GM23338 (cell line): ENCODE measurements around the gene PEDS1. TPM values are rescaled to one million over a fixed set of nuclear protein-coding genes. Genes with fewer than 3 reads are reported as not detected.
"Not testable (repeated sequence)": the region's sequence is repeated elsewhere in the genome, so short reads cannot be mapped to it uniquely, and the experiment has no call there.

Source experiments
- ATAC-seq: fragments of 200-7000 bp; cut with Tn5 transposase; 3 replicates; pipeline ENCODE4 v1.9.1; 2020
- DNase-seq: peaks from one replicate; pipeline ENCODE4 v3.0.0-alpha.2; 2015; ENCODE audit warnings: low spot score
- H2AFZ ChIP-seq: fragments of 200-600 bp; sonication (generic); 2 replicates; pipeline ENCODE4 v1.8.0; 2016; ENCODE audit warnings: antibody characterized with exemption, mild to moderate bottlenecking, moderate library complexity
- H3F3A ChIP-seq: fragments of 200-600 bp; sonication (generic); replicated peaks from 2 replicates; pipeline ENCODE4 v1.8.0; 2017; ENCODE audit warnings: antibody characterized with exemption, mixed run types, low read depth
- H3K27ac ChIP-seq: fragments of 200-600 bp; sonication (generic); 2 replicates; pipeline ENCODE4 v1.6.1; 2016; ENCODE audit warnings: low read depth
- H3K27me3 ChIP-seq: fragments of 200-600 bp; sonication (generic); 2 replicates; pipeline ENCODE4 v1.8.0; 2016; ENCODE audit warnings: mild to moderate bottlenecking, mixed run types, moderate library complexity; ENCODE audit not compliant: insufficient read depth
- H3K36me3 ChIP-seq: fragments of 200-600 bp; sonication (generic); 2 replicates; pipeline ENCODE4 v1.8.0; 2016; ENCODE audit warnings: mild to moderate bottlenecking; ENCODE audit not compliant: insufficient read depth
- H3K4me1 ChIP-seq: fragments of 200-600 bp; sonication (generic); 2 replicates; pipeline ENCODE4 v1.8.0; 2016; ENCODE audit warnings: mild to moderate bottlenecking, moderate library complexity; ENCODE audit not compliant: insufficient read depth
- H3K4me2 ChIP-seq: fragments of 200-600 bp; sonication (generic); 2 replicates; pipeline ENCODE4 v1.7.1; 2017; ENCODE audit warnings: mixed run types
- H3K4me3 ChIP-seq: fragments of 200-600 bp; sonication (generic); 2 replicates; pipeline ENCODE4 v1.6.1; 2016; ENCODE audit warnings: mixed run types
- H3K79me2 ChIP-seq: fragments of 200-600 bp; sonication (generic); replicated peaks from 2 replicates; pipeline ENCODE4 v1.8.0; 2017; ENCODE audit warnings: mild to moderate bottlenecking; ENCODE audit not compliant: insufficient read depth
- H3K9me2 ChIP-seq: fragments of 200-600 bp; sonication (generic); 2 replicates; pipeline ENCODE4 v1.8.0; 2017; ENCODE audit not compliant: insufficient read depth
- H4K20me1 ChIP-seq: fragments of 200-600 bp; sonication (generic); replicated peaks from 2 replicates; pipeline ENCODE4 v1.8.0; 2017; ENCODE audit warnings: mild to moderate bottlenecking; ENCODE audit not compliant: insufficient read depth
- H3K27ac Mint-ChIP-seq: 2 replicates; pipeline ENCODE4 v1.8.0; 2020; ENCODE audit warnings: inconsistent platforms, mild to moderate bottlenecking, moderate library complexity, mixed read lengths
- H3K27me3 Mint-ChIP-seq: 3 replicates; pipeline ENCODE4 v1.8.0; 2022; ENCODE audit warnings: low read depth, mild to moderate bottlenecking, moderate library complexity, mixed read lengths, inconsistent platforms; ENCODE audit not compliant: insufficient read depth, poor library complexity
- H3K36me3 Mint-ChIP-seq: 3 replicates; pipeline ENCODE4 v1.8.0; 2021; ENCODE audit warnings: low read depth, mild to moderate bottlenecking, inconsistent platforms, moderate library complexity, mixed read lengths
- H3K4me1 Mint-ChIP-seq: 3 replicates; pipeline ENCODE4 v1.8.0; 2020; ENCODE audit warnings: mild to moderate bottlenecking, inconsistent platforms, mixed read lengths
- H3K4me3 Mint-ChIP-seq: 3 replicates; pipeline ENCODE4 v1.8.0; 2021; ENCODE audit warnings: moderate library complexity, mild to moderate bottlenecking, inconsistent platforms, mixed read lengths
- H3K9me3 Mint-ChIP-seq: 3 replicates; pipeline ENCODE4 v1.8.0; 2020; ENCODE audit warnings: moderate library complexity, mild to moderate bottlenecking, inconsistent platforms, mixed read lengths
- CREB1 ChIP-seq: fragments of 250-450 bp; sonication (Bioruptor Pico); IDR thresholded peaks from 2 replicates; pipeline ENCODE4 v1.5.0; 2020; ENCODE audit warnings: low read depth, mild to moderate bottlenecking, moderate library complexity
- EZH2 ChIP-seq: fragments of 200-600 bp; sonication (generic); IDR thresholded peaks from one replicate; pipeline ENCODE4 v1.8.0; 2017; ENCODE audit warnings: antibody characterized with exemption, mild to moderate bottlenecking, low read depth; ENCODE audit not compliant: unreplicated experiment
- EZH2phosphoT487 ChIP-seq: fragments of 200-600 bp; sonication (generic); IDR thresholded peaks from one replicate; pipeline ENCODE4 v1.8.1; 2018; ENCODE audit warnings: antibody characterized with exemption; ENCODE audit not compliant: unreplicated experiment
- JUNB ChIP-seq: IDR thresholded peaks from one replicate; pipeline ENCODE4 v1.6.1; 2016; ENCODE audit warnings: antibody characterized with exemption; ENCODE audit not compliant: unreplicated experiment
- STAT1 ChIP-seq: IDR thresholded peaks from one replicate; pipeline ENCODE4 v1.6.1; 2016; ENCODE audit warnings: antibody characterized with exemption; ENCODE audit not compliant: unreplicated experiment
- polyA plus RNA-seq: library from polyadenylated mRNA; unstranded; fragments of >200 nt; fragmentation: Nextera tagmentation; extraction: Ambion mirVana; gene quantifications from 2 replicates; pipeline ENCODE4 v1.2.1, GENCODE V29; 2016
- total RNA-seq: library from RNA; depleted of rRNA; stranded (reverse); fragments of >200 nt; shearing (Covaris generic); gene quantifications from 2 replicates; pipeline ENCODE4 v1.2.3, GENCODE V29; 2014
- TF ChIP-seq, protein P1 (sequence below): fragments of 250-450 bp; sonication (Bioruptor Pico); IDR thresholded peaks from 2 replicates; pipeline ENCODE4 v1.5.0; 2020; ENCODE audit warnings: mild to moderate bottlenecking, moderate library complexity
- TF ChIP-seq, protein P2 (sequence below), 2 experiments: fragments of 200-600 bp in 1 of 2; sonication (generic) in 1 of 2; conservative IDR thresholded peaks; 2 replicates each; pipeline versions ENCODE4 v1.5.1 to v1.6.1; 2016 to 2017; ENCODE audit warnings: antibody characterized with exemption in 2 of 2, low read depth in 2 of 2, mild to moderate bottlenecking in 2 of 2, moderate library complexity in 1 of 2
- TF ChIP-seq, protein P3 (sequence below): IDR thresholded peaks from one replicate; pipeline ENCODE4 v1.6.1; 2018; ENCODE audit warnings: antibody characterized with exemption; ENCODE audit not compliant: unreplicated experiment

The PEDS1 gene
- total and polyA plus RNA-seq, 2 experiments from 2014 or later = 34.5 to 43.6 TPM

DNA sequence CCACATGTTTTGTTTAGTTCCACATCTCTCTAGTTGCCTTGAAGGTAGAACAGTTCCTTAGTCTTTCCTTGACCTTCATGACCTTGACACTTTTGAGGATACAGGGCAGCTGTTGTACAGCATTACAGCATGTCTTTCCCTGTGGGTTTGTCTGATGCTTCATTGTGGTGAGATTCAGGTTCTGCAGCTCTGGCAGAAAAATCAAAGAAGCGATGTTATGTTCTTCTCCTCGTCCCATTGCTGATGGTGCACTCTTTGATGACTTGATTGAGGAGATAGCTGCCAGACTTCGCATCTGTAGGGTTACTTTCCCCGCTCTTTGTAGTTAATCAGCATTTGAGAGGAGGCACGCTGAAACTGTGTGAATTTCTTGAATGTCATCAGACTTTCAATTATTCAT is 49.2 kb upstream of the PEDS1 start (continued):
- TF ChIP-seq, protein P1, sequence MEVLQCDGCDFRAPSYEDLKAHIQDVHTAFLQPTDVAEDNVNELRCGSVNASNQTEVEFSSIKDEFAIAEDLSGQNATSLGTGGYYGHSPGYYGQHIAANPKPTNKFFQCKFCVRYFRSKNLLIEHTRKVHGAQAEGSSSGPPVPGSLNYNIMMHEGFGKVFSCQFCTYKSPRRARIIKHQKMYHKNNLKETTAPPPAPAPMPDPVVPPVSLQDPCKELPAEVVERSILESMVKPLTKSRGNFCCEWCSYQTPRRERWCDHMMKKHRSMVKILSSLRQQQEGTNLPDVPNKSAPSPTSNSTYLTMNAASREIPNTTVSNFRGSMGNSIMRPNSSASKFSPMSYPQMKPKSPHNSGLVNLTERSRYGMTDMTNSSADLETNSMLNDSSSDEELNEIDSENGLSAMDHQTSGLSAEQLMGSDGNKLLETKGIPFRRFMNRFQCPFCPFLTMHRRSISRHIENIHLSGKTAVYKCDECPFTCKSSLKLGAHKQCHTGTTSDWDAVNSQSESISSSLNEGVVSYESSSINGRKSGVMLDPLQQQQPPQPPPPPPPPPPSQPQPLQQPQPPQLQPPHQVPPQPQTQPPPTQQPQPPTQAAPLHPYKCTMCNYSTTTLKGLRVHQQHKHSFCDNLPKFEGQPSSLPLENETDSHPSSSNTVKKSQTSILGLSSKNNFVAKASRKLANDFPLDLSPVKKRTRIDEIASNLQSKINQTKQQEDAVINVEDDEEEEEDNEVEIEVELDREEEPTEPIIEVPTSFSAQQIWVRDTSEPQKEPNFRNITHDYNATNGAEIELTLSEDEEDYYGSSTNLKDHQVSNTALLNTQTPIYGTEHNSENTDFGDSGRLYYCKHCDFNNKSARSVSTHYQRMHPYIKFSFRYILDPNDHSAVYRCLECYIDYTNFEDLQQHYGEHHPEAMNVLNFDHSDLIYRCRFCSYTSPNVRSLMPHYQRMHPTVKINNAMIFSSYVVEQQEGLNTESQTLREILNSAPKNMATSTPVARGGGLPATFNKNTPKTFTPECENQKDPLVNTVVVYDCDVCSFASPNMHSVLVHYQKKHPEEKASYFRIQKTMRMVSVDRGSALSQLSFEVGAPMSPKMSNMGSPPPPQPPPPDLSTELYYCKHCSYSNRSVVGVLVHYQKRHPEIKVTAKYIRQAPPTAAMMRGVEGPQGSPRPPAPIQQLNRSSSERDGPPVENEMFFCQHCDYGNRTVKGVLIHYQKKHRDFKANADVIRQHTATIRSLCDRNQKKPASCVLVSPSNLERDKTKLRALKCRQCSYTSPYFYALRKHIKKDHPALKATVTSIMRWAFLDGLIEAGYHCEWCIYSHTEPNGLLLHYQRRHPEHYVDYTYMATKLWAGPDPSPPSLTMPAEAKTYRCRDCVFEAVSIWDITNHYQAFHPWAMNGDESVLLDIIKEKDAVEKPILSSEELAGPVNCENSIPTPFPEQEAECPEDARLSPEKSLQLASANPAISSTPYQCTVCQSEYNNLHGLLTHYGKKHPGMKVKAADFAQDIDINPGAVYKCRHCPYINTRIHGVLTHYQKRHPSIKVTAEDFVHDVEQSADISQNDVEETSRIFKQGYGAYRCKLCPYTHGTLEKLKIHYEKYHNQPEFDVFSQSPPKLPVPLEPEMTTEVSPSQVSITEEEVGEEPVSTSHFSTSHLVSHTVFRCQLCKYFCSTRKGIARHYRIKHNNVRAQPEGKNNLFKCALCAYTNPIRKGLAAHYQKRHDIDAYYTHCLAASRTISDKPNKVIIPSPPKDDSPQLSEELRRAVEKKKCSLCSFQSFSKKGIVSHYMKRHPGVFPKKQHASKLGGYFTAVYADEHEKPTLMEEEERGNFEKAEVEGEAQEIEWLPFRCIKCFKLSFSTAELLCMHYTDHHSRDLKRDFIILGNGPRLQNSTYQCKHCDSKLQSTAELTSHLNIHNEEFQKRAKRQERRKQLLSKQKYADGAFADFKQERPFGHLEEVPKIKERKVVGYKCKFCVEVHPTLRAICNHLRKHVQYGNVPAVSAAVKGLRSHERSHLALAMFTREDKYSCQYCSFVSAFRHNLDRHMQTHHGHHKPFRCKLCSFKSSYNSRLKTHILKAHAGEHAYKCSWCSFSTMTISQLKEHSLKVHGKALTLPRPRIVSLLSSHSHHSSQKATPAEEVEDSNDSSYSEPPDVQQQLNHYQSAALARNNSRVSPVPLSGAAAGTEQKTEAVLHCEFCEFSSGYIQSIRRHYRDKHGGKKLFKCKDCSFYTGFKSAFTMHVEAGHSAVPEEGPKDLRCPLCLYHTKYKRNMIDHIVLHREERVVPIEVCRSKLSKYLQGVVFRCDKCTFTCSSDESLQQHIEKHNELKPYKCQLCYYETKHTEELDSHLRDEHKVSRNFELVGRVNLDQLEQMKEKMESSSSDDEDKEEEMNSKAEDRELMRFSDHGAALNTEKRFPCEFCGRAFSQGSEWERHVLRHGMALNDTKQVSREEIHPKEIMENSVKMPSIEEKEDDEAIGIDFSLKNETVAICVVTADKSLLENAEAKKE (CRISPR knock-in tag) = no peak

DNA sequence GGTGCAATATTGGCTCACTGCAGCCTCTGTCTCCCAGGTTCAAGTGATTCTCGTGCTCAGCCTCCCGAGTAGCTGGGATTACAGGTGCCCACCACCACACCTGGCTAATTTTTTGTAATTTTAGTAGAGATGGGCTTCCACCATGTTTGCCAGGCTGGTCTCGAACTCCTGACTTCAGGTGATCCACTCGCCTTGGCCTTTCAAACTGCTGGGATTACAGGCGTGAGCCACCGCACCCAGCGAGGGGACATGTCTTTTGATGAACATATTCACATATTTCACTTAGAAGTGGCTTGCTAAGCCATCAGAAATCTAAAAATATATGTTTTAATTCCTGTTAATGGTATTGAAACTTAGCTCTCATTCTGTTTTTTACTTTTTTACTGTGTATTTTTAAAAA is 48.2 kb upstream of the PEDS1 start:
- not testable (repeated sequence) for H3K36me3 ChIP-seq, H3K4me3 Mint-ChIP-seq, H3F3A ChIP-seq, H3K27ac ChIP-seq, H3K4me2 ChIP-seq, H3K9me2 ChIP-seq, H3K4me1 ChIP-seq, H3K79me2 ChIP-seq, H3K27ac Mint-ChIP-seq, ATAC-seq, H4K20me1 ChIP-seq, H3K4me3 ChIP-seq, DNase-seq, H3K27me3 Mint-ChIP-seq, H3K27me3 ChIP-seq, H2AFZ ChIP-seq
- Mint-ChIP-seq H3K9me3 (peaks cover 41% of the 10 kb centered on the region), H3K4me1 (peaks cover 21% of the 10 kb centered on the region), H3K36me3 (peaks cover 21% of the 10 kb centered on the region)

DNA sequence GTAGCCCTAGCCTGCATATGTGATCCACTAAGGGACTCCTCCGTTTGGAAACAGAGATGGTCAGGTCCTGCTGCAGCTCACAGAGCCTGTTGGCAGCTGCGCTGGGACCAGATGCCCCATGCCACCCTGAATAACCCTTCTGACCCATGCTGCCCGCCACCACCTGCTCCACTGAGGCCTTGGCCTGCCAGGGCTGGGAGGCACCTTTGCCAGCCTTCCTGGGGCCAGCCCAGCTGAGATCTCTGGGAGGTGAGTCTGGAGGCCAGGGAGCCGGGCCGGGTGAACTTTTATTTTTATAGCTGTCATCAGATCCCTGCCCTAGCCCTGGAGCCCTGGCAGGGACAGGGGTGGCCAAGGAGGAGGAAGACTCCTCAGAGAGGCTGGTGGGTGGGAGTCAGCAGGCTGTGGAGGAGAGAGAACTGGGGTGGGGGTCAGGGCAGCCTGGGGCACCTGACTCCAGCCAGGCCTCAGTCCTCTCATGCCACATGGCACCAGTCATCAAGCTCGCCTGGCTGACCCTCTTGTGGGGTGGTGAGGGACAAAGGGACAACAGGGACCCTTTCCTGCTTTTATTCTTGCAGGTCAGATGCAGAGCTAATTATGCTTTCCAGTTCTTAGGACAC is 47.1 kb upstream of the PEDS1 start:
- no peaks in the 10 kb centered on the region for H3K27me3 ChIP-seq
- H3K4me3 ChIP-seq = no peak overlapping the region
- H3K27ac ChIP-seq = no peak overlapping the region; the same call in 1 of the 2 replicates
- Mint-ChIP-seq H3K27me3 (peaks cover 4% of the 10 kb centered on the region), H3K9me3 (peaks cover 41% of the 10 kb centered on the region), H3K4me1 (peaks cover 24% of the 10 kb centered on the region), H3K36me3 (peaks cover 21% of the 10 kb centered on the region), H3K4me3 (no peak overlapping the region; the same call in 2 of the 3 replicates), H3K27ac (no peak overlapping the region)
- H3K9me2 ChIP-seq = no peaks in the 10 kb centered on the region
- no peak overlapping the region for H3K4me2 ChIP-seq
- H4K20me1 ChIP-seq = no peaks in the 10 kb centered on the region; the same call in 1 of the 2 replicates
- H3K36me3 ChIP-seq = no peaks in the 10 kb centered on the region
- DNase-seq (no peak), ATAC-seq (no peak)
- no peak overlapping the region for H2AFZ ChIP-seq
- no peaks in the 10 kb centered on the region; the same call in 1 of the 2 replicates for H3K4me1 ChIP-seq
- no peaks in the 10 kb centered on the region for H3K79me2 ChIP-seq
- H3F3A ChIP-seq = no peaks in the 10 kb centered on the region
- TF ChIP-seq, protein P2, sequence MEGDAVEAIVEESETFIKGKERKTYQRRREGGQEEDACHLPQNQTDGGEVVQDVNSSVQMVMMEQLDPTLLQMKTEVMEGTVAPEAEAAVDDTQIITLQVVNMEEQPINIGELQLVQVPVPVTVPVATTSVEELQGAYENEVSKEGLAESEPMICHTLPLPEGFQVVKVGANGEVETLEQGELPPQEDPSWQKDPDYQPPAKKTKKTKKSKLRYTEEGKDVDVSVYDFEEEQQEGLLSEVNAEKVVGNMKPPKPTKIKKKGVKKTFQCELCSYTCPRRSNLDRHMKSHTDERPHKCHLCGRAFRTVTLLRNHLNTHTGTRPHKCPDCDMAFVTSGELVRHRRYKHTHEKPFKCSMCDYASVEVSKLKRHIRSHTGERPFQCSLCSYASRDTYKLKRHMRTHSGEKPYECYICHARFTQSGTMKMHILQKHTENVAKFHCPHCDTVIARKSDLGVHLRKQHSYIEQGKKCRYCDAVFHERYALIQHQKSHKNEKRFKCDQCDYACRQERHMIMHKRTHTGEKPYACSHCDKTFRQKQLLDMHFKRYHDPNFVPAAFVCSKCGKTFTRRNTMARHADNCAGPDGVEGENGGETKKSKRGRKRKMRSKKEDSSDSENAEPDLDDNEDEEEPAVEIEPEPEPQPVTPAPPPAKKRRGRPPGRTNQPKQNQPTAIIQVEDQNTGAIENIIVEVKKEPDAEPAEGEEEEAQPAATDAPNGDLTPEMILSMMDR (conservative IDR thresholded peaks at IDR 0.05; ENCODE audit: low read depth in 2 of 2) = no peak
- TF ChIP-seq EZH2 (no peak), EZH2phosphoT487 (no peak), STAT1 (no peak), CREB1 (no peak), JUNB (no peak)
- TF ChIP-seq, protein P3, sequence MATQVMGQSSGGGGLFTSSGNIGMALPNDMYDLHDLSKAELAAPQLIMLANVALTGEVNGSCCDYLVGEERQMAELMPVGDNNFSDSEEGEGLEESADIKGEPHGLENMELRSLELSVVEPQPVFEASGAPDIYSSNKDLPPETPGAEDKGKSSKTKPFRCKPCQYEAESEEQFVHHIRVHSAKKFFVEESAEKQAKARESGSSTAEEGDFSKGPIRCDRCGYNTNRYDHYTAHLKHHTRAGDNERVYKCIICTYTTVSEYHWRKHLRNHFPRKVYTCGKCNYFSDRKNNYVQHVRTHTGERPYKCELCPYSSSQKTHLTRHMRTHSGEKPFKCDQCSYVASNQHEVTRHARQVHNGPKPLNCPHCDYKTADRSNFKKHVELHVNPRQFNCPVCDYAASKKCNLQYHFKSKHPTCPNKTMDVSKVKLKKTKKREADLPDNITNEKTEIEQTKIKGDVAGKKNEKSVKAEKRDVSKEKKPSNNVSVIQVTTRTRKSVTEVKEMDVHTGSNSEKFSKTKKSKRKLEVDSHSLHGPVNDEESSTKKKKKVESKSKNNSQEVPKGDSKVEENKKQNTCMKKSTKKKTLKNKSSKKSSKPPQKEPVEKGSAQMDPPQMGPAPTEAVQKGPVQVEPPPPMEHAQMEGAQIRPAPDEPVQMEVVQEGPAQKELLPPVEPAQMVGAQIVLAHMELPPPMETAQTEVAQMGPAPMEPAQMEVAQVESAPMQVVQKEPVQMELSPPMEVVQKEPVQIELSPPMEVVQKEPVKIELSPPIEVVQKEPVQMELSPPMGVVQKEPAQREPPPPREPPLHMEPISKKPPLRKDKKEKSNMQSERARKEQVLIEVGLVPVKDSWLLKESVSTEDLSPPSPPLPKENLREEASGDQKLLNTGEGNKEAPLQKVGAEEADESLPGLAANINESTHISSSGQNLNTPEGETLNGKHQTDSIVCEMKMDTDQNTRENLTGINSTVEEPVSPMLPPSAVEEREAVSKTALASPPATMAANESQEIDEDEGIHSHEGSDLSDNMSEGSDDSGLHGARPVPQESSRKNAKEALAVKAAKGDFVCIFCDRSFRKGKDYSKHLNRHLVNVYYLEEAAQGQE = no peak
